GM13976 (cell line): ENCODE data around the gene FLT3LG.

Experiments
- DNase-seq: peaks from one replicate; pipeline ENCODE4 v3.0.0; 2012; ENCODE audit warnings: low spot score
- in situ Hi-C: fragments of 300-500 bp; cut with MboI; formaldehyde crosslinking; loops from one replicate; pipeline ENCODE4 v1.12.0; 2022; ENCODE audit warnings: low sequenced_read_pairs, mixed read lengths, inconsistent platforms; ENCODE audit not compliant: unreplicated experiment
- TF ChIP-seq, protein P1 (sequence below): IDR thresholded peaks from 2 replicates; pipeline ENCODE4 v1.5.1; 2012; ENCODE audit warnings: borderline replicate concordance, mild to moderate bottlenecking; ENCODE audit not compliant: insufficient read depth; ENCODE audit errors: extremely low read depth, missing control alignments, control extremely low read depth

FLT3LG gene

DNA sequence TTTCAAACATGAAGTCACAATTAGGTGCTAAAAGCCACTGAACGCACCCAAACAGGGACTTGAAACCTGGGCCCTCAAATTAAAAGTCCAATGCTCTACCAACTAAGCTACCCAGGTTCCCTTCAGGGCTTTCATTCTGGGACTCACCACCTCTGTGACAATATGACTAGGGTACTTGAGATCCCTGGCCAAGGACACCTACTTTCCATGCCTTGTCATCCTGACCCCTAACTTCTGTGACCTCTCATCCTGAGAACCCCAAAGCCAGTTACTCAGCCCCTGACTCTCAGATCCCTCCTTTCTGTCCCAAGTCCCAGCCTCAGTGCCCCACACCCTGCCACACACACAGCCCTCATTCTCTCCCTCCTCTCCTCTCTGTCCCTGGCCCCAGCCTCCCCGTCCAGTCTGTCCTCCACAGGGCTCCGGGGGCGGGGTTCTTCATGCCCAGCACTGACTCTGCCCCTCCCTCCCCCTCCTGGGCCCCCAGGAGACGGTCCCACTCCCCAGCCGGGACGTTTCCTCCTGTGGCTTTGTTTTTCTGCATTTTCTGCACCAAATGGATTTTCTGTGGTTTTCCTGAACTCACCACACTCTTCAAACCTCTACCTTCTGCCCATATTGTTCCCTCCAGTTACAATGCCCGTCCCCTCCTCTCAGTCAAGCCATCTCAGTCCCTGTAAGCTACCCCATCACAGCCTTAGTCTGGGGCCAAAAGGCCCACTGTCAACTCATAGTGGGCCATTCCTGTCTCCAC lies 60.8 kb downstream of the FLT3LG start:
- DNase-seq = no peak
- in situ Hi-C loops = no loop called here
- TF ChIP-seq, protein P1, sequence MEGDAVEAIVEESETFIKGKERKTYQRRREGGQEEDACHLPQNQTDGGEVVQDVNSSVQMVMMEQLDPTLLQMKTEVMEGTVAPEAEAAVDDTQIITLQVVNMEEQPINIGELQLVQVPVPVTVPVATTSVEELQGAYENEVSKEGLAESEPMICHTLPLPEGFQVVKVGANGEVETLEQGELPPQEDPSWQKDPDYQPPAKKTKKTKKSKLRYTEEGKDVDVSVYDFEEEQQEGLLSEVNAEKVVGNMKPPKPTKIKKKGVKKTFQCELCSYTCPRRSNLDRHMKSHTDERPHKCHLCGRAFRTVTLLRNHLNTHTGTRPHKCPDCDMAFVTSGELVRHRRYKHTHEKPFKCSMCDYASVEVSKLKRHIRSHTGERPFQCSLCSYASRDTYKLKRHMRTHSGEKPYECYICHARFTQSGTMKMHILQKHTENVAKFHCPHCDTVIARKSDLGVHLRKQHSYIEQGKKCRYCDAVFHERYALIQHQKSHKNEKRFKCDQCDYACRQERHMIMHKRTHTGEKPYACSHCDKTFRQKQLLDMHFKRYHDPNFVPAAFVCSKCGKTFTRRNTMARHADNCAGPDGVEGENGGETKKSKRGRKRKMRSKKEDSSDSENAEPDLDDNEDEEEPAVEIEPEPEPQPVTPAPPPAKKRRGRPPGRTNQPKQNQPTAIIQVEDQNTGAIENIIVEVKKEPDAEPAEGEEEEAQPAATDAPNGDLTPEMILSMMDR = no peak
